Inflammatory macrophage (primary cell): ENCODE measurements around the gene SCUBE1.

Source experiments
- DNase-seq, 2 donors: peaks; one replicate each; pipeline ENCODE4 v3.0.0-alpha.2; 2020 to 2022

The SCUBE1 gene

DNA sequence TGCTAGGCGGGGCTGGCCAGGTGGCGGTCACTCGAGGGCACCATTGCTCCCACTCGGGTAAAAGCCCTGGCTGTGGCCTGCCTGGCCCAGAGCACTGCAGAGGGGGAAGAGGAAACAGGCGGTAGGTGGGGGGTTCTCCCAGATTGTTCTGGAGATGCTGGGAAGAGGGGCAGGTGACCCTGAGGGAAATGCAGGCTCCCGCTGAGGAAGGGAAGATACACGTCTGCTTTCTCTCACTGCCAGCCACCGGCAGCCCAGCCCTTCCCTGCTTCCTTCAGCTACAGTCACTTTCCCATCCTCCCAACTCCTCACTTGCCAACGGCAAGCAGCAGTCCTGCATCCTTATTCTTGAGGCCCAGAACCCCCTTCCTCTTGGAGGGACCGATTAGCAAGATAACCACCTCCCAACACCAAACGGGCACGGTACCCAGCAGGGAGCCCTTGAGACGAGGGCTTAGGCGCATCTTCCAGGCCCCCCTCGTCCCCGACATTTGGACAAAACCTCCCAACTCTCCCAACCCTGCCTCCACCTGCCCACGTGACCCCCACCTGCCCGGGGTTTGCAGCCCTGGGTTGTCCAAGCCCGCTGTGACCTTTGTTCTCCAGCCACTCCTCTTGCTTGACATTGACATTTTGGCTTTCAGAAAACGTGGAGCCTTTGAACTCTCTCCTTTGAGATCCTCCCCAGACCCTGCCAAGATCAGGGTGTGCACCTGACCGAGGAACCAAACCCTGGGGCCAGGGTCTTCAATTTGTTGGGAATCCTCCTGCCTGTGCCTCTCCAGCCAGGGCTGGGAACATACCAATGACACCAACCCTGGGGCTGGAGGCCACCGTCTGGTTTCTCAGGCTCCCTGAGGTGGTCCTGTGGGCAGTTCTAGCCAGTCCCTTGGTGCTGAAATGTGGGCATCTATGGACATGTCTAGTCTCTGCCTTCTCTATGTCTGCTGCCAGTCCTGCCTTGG, 107.4 kb downstream of the SCUBE1 start:
- DNase-seq, result no peak

DNA sequence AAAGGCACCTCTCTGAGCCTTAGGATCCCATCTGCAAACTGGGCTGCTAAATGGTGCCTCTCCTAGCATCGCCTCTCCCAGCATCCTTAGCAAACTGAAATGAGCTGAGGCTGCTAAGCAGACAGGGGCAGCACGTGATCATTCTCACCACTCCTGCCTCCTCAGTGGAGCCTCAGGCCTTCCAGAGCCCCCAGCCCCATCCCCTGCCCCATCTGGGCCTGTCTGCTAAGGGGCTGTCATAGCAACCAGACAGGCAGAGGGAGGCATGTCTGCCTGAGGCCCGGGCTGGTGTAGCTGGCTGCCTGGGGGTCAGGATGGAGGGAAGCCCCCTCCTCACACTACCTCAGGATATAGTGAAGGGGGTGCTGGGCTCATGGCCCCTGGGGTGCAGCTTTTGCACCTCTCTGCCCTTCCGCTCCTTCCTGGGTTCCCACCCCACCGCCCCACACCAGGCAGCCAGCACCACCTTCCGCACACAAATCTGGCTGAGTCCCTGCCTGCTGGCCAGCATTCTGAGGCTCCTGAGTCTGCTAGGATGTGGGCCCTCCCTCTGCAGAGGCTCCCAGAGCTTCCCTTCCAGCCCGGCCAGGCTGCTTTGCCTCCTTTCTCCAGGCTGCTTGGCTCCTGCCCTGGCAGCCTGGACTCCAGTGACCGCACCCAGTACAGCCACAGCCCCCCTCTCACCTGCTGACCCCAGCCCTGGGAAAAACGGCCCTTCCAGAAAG, 108.7 kb downstream of the SCUBE1 start:
- DNase-seq, result no peak

DNA sequence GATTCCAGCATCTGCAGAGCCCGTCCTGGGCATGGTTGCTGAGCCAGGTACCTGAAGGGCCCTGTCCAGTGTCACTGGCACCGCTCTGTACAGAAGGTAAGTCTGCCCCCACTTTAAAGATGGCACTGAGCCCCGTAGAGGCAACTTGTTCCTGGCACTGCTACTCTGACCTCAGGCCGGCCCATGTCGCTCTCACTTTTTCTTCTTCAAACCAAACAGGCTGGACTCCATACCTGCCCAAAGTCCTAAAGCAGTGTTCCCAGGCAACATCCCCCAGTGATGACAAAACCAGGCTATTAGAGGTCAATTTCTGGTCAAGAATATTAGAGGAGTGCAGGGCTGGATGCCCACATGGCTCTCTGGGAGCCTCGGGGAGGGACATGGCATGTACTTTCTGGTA, 109.6 kb downstream of the SCUBE1 start:
- DNase-seq, result no peak

- DNase-seq, result no peak
Observed at GRCh38 chr22:43232445-43232844, 110.7 kb downstream of the SCUBE1 start.

- no peak for DNase-seq
Observed at GRCh38 chr22:43231724-43232034, 111.5 kb downstream of the SCUBE1 start.

GRCh38 chr22:43230971-43231723, 112.0 kb downstream of the SCUBE1 start:
- DNase-seq, result peak; percentile 15 to 49

- DNase-seq, result no peak
Observed at GRCh38 chr22:43230571-43230970, 112.6 kb downstream of the SCUBE1 start.

DNA sequence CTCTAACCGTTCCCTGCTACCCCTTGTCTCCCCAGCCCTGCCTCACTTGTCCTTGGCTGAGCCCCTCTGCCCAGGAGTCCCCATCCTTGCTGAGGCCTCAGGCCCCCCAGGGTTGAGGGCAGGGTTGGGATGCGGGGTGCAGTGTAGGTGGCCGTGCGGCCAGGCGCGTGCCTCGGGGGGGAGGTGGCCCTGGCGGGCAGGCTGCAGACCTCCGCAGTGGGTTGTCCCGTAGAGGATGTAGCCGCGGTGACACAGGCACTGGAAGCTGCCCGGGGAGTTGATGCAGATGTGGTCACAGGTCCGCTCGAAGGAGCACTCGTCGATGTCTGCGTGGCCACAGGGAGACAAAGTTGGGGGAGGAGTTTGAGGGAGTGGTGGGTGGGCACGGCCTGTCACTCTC, 114.3 kb downstream of the SCUBE1 start:
- no peak for DNase-seq

DNA sequence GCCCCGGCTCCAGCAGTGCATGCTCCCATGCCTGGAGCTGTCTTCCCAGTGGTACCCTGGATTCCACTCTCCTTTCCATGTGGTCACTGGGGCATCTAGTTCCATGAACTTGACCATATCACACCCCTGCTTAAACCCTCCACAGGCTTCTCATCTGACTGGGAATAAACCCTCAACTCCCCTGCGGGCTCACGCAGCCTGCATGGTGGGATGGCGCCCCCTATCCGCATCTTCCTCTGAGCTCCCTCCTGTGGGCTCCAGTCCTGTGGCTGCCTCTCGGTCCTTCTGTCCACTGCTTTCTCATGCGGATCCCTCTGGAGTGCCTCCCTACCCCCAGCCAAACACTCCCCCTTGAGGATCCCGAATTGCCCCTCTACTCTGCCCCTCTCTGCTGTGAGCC, 114.8 kb downstream of the SCUBE1 start:
- peak; percentile 17 to 47 for DNase-seq

GRCh38 chr22:43227239-43227630, 115.9 kb downstream of the SCUBE1 start:
- DNase-seq, result no peak

GRCh38 chr22:43226377-43227238, 116.6 kb downstream of the SCUBE1 start:
- no peak for DNase-seq

- DNase-seq, result no peak
Observed at GRCh38 chr22:43225609-43226008, 117.6 kb downstream of the SCUBE1 start.

- DNase-seq, result no peak
Observed at GRCh38 chr22:43222987-43223386, 120.2 kb downstream of the SCUBE1 start.

GRCh38 chr22:43222262-43222661, 120.9 kb downstream of the SCUBE1 start:
- no peak for DNase-seq

DNA sequence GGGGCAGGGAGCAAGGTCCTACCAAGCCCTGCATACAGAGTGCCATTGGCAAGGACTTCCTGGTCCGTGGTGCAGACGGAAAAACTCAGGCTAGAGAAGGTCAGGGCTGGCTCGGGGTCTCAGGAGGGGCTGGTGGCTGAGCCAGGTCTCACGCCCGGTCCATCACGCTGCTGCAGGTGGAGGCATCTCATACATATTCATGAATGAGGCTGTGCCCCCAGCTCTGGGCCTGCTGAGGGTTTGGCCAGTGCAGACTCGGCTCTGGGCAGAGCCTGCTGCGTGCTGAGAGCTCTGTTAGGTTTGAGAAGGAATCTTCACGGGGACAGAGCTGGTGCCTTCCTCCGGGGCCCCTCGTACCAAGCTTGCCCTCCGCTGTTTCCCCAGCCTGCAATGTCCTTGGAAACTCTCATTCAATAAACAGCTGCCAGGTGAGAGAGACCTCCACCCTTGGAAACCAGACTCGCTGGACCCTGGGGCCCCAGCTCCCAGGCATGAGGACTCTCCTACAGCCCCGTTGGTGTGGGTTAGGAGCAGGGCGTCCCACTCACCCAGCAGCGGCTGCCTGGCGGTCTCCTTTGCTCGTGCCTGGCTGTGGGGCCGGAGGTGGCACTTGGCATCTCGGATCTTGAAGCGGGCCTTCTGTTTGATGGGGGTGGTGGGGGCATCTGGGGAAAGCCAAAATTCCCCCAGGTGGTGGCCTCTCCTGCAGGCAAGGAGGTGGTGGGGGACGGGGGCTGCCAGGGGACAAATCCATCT, 122.4 kb downstream of the SCUBE1 start:
- DNase-seq, result no peak

DNA sequence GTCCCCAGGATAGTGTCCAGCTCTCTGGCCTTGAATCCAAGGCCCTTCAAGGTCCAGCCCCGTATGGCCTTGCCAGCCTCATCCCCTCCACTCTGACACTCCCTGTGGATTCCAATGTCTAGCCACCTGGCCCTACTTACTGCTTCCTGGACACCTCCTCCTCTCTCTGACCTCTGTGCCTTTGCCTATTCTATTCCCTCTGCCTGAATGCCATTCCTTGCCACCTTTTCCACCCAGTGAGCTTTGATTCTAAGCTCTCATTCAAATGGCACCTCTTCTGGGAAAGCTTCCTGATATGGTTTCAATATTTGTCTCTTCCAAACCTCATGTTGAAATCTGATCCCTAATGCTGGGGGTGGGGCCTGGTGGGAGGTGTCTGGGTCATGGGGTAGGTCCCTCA, 124.4 kb downstream of the SCUBE1 start:
- DNase-seq, result no peak

GRCh38 chr22:43217285-43218030, 125.7 kb downstream of the SCUBE1 start:
- DNase-seq, result no peak

GRCh38 chr22:43216738-43217137, 126.4 kb downstream of the SCUBE1 start:
- no peak for DNase-seq

GRCh38 chr22:43213962-43214361, 129.2 kb downstream of the SCUBE1 start:
- no peak for DNase-seq

- no peak for DNase-seq
Observed at GRCh38 chr22:43213051-43213450, 130.1 kb downstream of the SCUBE1 start.
